Measurements from ENCODE around the gene EVPLL. TPM values are rescaled to one million over a fixed set of nuclear protein-coding genes. Genes with fewer than 3 reads are reported as not detected.

The EVPLL gene
- total RNA-seq, 2 experiments from 2014 or later, result 0.14 to 0.39 TPM

Other genes with a start within 250 kb of the EVPLL start
- 100 to 1,000 TPM; 163 TPM for gene ALKBH5, start 193.9 kb upstream of the EVPLL start, total RNA-seq
- 10 to 100 TPM; 13.7 to 15.2 TPM for gene LLGL1, start 152.1 kb upstream of the EVPLL start, total RNA-seq
- gene FLII, start 119.0 kb upstream of the EVPLL start, total RNA-seq, result 100 to 1,000 TPM; 237 to 242 TPM
- 1 to 10 TPM; 3.2 to 4.3 TPM for gene MIEF2, start 117.1 kb upstream of the EVPLL start, total RNA-seq
- gene TOP3A, start 62.8 kb upstream of the EVPLL start, total RNA-seq, result 10 to 100 TPM; 55.4 to 56.9 TPM
- gene SMCR8, start 62.5 kb upstream of the EVPLL start, total RNA-seq, result 10 to 100 TPM; 19.4 TPM
- gene SHMT1, start 14.2 kb upstream of the EVPLL start, total RNA-seq, result 10 to 100 TPM; 50.2 to 52.2 TPM
- gene LGALS9C, start 99.0 kb downstream of the EVPLL start, total RNA-seq, result under 1 TPM in 1 of 2 experiments, not detected in 1; 0.20 TPM